GM19099 (cell line): Measurements from ENCODE around the gene SLC26A6.
A peak's percentile ranks its signal among the peaks of the same experiment; 100 is the strongest.

ENCODE experiments used
- POLR2A ChIP-seq: IDR thresholded peaks from 3 replicates; pipeline ENCODE4 v1.6.1; 2011; ENCODE audit warnings: low read depth; ENCODE audit not compliant: insufficient read length; ENCODE audit errors: extremely low read depth

Gene SLC26A6

DNA sequence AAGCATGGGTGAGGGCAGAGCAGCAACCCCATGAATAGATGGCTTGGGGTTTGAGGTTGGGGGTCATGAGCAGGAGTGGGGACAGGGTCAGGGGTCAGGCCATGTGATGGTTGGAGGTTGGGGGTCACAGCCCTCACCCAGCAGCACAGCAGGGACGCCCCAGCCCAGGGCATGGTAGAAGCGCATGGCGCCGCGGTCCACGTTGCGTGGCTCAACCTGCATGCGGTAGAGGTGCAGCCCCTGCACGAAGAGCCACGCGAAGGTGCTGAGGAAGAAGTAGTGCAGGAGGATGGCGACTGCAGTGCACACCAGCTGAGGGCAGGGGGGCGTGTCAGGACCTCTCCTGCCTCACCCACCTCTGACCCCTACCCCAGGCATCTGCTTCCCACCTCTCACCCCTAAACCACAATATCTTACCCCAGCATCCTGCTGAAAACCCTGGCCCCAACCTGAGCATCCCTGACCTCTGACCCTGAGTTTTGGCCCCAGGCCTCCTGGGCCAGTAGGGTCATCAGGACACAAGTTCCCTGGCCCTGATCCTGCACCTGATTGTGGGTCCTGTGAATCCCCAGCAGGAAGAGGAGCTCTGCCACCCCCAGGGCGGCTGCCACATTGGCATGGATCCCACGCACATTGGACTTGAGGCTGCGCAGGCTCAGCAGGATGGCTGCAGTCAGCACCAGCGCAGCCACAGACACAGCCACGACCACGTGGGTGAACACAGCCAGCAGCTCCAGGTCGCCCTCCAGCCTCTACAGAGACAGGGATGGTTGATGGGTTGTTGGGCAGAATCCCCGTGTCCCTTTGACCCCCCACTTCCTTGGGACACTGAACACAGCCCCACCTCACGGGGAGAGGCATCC lies 9.9 kb upstream of the SLC26A6 start:
- no peak for TF ChIP-seq POLR2A

DNA sequence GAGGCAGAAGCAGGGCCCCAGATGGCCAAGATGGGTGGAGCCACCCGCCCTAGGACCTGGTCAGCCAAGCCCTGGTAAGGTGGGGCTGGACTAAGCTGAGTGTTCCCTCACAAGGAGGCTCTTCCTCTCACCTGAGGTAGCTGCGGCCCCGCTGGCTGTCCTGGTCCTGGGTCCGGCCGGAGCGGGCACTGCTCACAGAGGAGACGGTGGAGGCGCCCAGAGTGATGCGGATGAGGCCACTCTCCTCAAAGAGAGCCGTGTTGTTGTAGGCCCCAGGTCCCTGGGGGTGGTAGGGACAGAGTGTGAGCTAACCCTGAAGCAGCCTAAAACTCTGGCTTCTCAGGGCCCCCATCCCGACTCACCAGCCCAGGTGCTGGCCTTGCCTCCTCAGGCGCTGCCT lies 7.3 kb upstream of the SLC26A6 start:
- TF ChIP-seq POLR2A, result no peak

DNA sequence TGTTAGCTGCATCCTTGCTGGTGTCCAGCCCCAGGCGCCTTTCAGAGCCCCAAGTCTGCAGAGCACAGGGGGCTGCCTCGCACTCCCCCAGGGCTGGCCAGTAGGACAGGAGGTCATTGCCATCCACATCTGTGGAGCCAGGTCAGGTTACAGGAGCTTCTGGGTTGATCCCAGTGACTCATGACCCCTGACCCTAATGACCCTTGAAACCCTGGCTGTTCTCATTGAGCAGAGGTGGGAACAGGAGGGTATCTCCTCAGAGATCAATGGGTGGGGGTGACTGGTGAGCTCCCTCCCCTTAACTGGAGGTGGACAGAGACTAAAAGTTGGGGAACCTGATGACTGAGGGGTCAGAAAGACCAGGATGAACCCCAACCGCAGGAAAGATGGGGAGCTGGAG lies 6.1 kb upstream of the SLC26A6 start:
- TF ChIP-seq POLR2A, result no peak

DNA sequence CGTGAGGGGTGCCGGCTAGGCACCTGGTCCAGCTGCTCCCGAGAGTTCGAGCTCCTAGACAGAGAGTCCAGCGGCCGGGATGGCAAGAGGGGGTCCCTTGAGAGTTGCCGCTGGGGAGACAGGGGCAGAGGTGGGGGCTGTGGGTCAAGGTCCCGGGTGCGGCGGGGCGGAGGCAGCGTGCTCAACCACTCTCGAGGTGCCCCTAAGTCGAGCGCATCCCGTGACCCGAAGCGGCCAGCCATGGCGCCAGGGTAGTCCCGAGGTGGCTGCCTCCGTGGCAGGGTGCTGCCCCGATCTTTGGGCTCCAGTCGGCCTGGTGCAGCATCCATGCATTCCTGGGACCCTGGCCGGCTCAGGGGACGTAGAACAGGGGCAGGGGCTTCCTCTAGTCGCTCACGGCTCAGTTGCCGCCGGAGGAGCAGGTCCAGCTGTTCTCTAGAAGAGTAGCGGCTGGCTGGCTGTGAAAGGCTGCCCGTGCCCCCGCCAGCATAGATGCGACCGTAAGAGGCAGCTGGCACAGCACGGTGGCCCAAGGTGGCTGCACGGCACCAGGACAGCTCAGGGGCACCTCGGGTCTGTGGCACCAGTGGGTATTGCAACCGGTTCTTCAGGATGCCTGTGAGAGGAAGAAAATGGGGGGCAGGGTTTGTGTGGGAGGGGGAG lies 4.8 kb upstream of the SLC26A6 start:
- no peak for TF ChIP-seq POLR2A

DNA sequence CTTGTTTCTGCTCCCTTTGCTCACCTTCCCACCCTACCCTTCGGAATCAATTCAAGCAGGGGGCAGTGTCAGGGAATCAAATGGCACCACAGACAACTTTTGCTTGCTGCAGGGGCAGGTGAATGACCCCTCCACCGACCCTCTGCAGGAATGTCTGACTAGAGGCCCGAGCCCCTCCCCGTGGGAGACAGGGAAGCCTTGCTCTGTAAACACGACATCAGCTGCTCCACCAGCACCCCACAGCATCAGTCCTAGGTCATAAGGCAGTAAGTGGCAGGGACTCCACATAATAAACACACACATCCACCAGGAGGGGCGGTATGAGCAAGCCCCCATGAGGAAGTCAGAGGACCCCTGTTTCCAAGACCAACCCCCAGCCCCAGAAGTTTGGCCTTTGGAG lies 2.0 kb upstream of the SLC26A6 start:
- TF ChIP-seq POLR2A, result no peak

DNA sequence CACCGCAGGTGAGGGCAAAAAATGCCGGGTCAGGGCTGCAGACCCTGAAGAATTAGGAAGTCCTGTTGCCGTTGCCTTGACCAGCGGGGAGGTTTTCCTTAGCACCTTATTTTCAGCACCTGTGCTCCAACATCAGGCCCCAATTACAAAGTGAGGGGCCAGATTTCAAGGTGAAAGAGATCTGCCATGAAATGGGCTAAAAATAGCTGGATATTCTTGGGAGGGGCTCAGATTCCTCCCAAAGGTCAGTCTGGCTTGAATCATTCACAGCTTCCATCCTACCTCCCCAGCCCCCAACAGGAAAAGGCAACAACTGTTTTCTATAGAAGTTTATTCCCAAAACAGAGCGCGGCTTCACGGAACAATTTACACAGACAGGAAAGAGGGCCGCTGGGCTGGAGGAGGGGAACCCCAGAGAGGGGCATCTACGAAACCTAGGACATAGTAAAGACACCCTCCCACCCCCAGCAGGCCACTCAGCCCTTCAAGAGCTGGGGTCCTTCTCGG lies 941 bp upstream of the SLC26A6 start:
- TF ChIP-seq POLR2A, result no peak

DNA sequence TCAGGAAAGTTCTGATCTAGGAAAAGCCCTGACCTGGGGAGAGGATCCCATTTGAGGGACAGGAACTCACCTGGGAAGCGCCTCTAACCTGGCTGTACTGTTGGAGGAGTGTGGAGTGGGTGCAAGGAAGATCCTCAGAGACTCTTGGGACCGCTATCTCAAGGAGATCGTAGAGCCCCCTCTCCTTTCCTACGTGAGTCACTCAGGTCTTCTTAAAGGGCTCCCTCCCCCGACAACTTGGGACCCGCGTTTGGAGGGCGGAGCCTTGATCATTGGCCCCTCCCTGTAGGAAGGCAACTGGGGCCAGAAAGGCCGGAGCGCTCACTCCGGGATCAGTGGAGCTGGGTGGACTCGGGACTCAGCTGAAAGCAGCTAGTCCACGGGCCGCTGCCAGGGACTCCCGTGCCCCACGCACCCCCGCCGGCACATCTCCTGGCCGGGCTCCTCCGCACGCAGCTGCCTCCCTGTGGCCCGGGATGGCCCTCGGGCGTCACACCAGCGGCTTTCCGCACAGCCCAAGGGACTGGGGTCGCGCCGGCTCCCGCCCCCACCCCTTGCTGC lies 520 bp downstream of the SLC26A6 start:
- peak; percentile 3 for TF ChIP-seq POLR2A

DNA sequence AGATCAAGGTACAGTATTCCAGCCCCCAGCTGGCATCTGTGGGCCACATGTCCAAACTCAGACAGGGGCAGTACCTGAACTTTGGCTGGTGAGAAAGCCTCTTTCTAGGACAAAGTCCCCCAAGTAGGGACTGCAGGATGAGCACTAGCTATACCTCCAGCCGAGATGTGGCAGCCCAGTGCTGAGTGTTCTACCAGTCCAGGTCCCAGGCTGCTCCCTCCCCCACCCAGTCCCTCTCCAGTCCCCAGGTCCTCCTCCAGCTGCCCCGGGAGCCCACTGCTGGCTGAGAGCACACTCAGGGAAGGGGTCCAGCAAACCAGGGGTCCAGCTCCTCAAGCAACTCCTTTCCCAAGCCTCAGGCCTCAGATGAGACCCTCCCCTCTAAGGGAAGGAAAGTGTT lies 1.5 kb downstream of the SLC26A6 start:
- TF ChIP-seq POLR2A, result no peak

DNA sequence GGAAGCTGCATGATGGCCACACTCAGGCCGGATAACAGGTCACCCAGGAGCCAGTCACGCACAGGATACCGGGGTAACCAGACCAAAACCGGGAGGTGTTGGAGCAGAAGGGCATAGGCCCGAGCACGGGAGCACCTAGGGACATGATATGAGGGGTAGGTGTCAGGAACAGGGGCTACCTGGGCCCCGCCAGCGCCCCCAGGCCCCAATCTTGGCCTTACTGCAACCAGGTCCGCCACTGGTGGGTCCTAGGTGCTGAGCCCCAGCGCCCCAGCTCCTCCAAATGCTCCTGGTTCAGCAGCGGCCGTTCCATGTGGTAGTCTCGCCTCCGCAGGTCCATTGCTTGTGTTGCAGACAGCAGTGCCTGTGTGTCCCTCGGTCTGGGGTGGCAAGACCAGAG lies 2.0 kb downstream of the SLC26A6 start:
- TF ChIP-seq POLR2A, result no peak

DNA sequence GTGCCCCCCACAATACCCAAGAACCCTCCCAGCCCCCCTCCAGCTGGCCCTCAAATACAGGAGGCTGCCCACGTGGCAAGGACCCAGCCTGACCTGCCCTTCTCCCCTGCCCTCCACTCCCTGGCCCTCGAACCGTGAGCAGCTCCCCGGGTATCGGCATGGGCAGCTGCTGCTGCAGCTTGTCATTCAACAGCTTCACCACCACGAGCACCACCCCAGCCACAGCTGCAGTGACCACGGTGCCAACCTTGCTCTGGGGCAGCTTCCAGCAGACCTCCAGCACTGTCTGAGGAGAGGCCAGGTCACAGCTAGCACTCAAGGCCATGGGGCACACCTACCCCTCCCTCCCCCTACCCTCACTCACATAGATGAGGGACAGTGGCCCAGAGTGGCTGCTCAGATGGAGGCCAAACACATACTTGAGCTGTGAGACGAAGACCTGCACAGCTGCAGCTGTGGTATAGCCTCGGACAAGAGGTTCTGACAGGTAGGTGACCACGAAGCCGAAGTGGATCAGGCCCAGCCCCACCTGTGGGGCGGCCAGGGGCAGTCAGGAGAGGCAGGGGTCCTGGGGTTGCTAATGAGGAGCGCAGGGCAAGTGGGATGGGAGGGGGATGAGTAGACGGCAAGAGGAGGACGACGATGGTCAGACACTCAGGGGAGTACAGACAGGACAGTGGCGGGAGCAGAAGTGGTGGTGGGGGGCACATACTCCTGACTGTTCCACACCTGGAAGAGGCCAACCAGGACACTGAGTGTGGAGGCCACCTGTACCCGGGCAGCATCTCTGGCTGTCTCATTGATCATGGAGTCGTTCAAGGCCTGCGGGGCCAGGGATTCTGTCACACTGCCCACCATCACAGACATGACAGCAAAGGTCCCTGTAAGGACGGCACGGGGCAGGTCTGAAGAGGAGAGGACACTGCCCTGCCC lies 3.5 kb downstream of the SLC26A6 start:
- TF ChIP-seq POLR2A, result no peak

DNA sequence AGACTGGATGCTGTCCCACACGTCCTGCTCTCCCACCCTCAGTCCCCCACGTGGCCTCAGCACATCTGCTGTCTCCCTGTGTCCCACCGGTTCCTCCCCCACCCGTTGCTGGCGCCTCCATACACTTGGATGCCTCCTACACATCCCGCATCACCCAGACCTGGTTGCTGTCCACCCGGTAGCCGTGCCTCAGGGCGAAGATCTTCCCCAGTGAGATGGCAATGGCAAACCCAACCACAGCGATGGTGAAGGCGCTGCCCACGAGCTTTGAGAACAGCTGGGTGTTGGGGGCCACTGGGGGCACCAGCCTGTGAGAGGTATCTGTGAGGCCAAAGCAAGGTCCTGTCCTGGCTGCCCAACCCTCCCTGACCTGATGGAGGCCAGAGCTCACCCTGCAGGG lies 4.4 kb downstream of the SLC26A6 start:
- no peak for TF ChIP-seq POLR2A

DNA sequence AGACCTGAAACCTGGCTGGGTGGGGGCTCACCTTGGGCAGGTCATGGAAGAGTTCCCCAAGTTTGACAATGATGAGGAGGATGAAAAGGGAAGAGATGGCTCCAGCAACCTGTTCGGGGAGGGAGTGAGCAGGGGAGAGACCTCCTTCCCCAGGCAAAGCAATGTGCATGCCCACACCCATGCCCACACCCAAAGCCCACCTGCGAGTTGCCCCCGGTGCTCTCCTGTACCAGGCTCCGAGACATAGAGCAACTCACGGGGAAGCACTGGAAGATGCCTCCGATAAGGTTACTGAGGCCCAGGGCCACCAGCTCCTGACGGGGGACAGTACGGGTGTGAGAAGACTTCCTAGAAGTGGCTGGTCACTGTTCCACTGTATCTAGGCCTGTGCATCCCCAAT lies 4.9 kb downstream of the SLC26A6 start:
- no peak for TF ChIP-seq POLR2A

DNA sequence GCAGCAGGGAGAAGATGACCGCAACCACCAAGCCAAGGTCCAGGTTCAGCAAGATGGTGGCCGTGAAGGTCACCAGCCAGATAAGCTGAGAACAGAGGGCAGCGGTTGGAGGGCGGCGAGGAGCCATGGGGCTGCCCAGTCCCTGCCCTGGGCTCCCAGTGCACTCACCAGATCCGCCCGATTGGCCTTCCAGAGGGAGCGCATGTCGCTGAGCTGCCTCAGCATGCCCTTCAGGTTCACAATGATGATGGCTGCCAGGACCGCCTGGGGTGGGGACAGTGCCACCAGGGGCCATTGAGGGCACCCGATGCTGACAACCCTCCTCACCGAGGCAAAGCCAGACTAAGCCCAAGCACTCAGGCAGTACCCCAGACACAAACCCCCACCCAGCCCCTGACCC lies 5.4 kb downstream of the SLC26A6 start:
- TF ChIP-seq POLR2A, result no peak

DNA sequence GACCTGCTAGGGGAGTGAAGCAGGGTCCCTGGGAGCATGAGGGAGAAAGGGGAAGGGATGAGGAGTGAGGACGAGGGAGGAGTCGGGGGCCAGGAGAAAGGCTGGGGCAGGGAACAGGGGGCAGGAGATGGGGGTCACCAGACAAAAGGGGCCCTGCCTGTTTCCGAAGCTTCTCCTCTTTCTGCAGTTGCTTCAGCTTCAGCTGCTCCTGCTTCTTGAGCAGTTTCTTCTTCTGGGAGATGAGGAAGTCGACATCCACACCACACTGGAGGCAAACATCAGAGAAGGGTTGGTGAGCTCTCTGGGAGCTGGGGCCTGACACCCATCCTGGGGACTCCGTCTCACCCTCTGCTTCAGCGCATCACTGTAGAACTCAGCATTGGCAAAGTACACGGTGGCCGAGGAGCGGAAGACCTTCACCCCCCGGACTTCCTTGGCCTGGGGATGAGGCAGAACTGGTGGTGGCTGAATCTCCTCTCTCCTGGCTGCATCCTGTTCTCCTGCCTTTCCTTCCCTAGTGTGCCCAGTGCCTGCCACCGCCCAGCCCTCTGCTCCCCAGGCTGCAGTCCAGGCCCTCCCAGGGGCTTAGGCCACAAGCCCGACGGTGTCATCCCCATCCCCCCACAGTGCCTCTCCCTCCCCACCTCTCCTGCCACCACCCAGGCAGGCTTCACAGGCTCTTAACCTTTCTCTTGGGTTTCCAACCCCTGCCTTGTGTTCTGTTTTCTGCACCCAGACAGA lies 6.8 kb downstream of the SLC26A6 start:
- no peak for TF ChIP-seq POLR2A
